Measurements from ENCODE around the gene FTO. TPM values are rescaled to one million over a fixed set of nuclear protein-coding genes. Genes with fewer than 3 reads are reported as not detected.

FTO gene
- total RNA-seq, 4 donors from 2014 or later = 98.1 to 127 (median 109) TPM

DNA sequence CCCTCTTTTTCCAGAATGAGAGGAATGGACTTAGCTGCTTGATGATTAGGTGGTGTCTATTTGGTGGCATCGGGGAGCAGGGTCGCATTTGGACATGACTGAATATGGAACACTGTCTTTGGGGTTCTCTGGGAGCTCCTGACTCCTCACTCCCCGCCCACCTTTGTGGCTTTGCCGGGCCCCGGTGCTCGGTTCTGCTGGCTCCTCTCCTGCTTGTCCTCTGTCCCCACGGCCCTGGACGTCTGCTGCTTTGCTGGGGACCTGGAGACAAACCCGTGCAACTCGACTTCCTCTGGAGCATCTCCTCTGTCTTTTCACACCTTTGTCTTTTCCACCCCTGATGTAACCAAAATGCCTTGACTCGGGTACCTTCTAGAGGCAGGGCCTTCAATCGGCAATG is 446.9 kb downstream of the FTO start:
- Histone ChIP-seq H3K4me3 (no peak overlapping the region), H3K9me3 (peaks cover 0 to 3% (median 0%) of the 10 kb centered on the region in 4 donors), H3K27me3 (no peaks in the 10 kb centered on the region), H3K27ac (no peak overlapping the region), H3K36me3 (no peaks in the 10 kb centered on the region), H3K4me1 (no peaks in the 10 kb centered on the region)
- no peak for DNase-seq (ENCODE audit: low spot score in 2 of 2)
- 79 to 80% methylated on average over 12 of the region's 12 CpGs for WGBS, 2 donors
- TF ChIP-seq, protein P1, sequence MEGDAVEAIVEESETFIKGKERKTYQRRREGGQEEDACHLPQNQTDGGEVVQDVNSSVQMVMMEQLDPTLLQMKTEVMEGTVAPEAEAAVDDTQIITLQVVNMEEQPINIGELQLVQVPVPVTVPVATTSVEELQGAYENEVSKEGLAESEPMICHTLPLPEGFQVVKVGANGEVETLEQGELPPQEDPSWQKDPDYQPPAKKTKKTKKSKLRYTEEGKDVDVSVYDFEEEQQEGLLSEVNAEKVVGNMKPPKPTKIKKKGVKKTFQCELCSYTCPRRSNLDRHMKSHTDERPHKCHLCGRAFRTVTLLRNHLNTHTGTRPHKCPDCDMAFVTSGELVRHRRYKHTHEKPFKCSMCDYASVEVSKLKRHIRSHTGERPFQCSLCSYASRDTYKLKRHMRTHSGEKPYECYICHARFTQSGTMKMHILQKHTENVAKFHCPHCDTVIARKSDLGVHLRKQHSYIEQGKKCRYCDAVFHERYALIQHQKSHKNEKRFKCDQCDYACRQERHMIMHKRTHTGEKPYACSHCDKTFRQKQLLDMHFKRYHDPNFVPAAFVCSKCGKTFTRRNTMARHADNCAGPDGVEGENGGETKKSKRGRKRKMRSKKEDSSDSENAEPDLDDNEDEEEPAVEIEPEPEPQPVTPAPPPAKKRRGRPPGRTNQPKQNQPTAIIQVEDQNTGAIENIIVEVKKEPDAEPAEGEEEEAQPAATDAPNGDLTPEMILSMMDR (IDR thresholded peaks at IDR 0.05) = no peak
- TF ChIP-seq POLR2A (IDR thresholded peaks at IDR 0.05) (no peak), EP300 (IDR thresholded peaks at IDR 0.05) (no peak)

DNA sequence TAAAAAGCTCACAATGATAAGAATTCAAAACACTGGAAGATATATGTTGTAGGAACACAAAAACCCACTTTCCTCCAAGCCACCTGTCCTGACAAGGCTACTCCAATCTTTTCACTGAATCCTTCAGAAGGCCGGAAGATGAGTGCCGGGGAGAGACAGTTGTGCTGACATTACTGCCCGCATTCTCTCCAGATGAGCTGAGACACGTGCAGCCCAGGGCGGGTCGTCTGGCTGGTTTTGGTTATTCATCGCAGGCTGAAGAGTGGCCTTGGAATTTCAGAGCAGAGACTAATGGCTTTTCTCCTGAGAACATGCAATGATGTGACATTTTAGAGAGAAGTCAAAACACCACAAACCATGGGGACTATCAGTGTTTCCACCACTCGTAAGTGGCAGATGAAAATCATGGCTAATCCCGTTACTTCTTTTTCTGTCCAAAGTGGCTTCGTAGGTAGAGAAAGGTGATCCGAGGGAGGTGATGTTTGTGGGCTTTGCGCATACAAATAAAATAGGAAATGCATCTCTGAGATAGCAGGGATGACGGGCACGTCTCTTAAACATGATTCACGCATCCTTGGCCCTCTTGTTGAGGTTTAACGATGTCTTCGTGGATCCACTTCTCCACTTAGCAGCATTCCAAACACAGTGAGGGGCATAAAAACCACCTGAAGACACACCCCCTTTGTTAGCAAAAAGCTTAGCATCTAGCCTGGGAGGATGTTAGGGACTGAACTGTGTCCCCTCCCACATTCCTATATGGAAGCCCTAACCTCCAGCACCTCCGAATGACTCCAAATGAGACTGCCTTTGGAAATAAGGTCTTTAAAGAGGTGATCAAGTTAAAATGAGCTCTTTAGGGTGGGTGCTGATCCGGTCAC is 448.6 kb downstream of the FTO start:
- no peak overlapping the region for H3K27ac ChIP-seq
- no peaks in the 10 kb centered on the region for H3K4me1 ChIP-seq
- no peak overlapping the region for H3K4me3 ChIP-seq
- H3K27me3 ChIP-seq = no peaks in the 10 kb centered on the region
- WGBS, 2 donors = 80 to 87% methylated on average over 19 of the region's 19 CpGs
- no peaks in the 10 kb centered on the region for H3K36me3 ChIP-seq
- peaks cover 0 to 17% (median 0%) of the 10 kb centered on the region in 4 donors for H3K9me3 ChIP-seq
- no peak for DNase-seq (ENCODE audit: low spot score in 2 of 2)
- TF ChIP-seq, protein P1 (IDR thresholded peaks at IDR 0.05) = no peak
- TF ChIP-seq EP300 (IDR thresholded peaks at IDR 0.05) = no peak
- TF ChIP-seq POLR2A (IDR thresholded peaks at IDR 0.05) = no peak

DNA sequence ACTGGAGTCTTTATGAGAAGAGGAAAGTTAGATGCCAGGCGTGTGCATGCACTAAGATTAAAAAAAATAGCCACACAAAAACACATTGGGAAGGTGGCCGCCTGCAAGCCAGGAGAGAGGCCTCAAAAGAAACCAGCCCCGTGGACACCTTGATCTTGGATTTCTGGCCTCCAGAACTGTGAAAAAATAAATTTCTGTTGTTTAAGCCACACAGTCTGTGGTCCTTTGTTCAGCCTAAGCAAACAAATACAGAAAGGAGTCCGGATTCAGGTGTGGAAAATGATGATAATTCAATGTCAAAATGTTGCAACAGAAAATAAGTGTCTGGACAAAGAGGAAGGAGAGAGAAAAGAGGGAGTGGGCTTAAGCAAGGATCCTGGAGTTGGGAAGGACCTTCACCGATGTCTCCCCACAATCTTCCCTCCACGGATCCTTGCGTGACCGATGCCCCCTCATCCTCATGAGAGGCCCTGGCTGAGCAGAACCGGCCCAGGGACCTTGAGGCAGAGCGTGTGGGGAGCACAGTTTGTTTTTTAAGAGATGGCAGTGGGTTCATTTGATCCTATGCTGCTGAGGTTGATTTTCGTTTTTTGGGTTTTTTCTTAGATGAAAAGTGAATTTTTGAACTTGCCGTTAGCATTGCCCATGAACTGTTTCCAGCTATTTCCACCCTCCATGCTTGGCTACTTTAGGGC is 449.4 kb downstream of the FTO start:
- TF ChIP-seq, protein P1 (IDR thresholded peaks at IDR 0.05) = no peak
- no peak for TF ChIP-seq POLR2A (IDR thresholded peaks at IDR 0.05)
- TF ChIP-seq EP300 (IDR thresholded peaks at IDR 0.05) = no peak
- peaks cover 0 to 17% (median 0%) of the 10 kb centered on the region in 4 donors for H3K9me3 ChIP-seq
- DNase-seq (ENCODE audit: low spot score in 2 of 2) = no peak
- WGBS, 2 donors = 90 to 91% methylated on average over 12 of the region's 12 CpGs
- H3K27ac ChIP-seq = no peak overlapping the region
- no peak overlapping the region for H3K4me3 ChIP-seq
- H3K4me1 ChIP-seq = no peaks in the 10 kb centered on the region
- no peaks in the 10 kb centered on the region for H3K27me3 ChIP-seq
- H3K36me3 ChIP-seq = no peaks in the 10 kb centered on the region

DNA sequence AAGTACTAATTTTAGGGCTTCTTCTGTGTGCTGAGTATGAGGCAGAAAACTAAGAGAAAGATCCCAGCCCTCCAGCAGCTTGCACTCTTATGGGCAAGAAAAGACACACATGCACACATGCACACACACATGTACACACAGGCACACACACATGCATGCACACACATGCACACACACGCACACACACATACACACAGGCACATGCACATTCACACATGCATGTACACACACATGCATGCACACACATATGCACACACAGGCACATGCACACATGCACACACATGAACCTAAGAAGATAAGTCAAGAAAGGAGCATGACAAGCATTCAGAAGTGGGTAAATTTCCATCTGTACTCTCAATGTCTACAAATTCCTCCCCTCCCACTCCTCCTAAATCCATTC is 452.4 kb downstream of the FTO start:
- WGBS, 2 donors = 75 to 90% methylated on average over 1 of the region's 1 CpG
- no peak overlapping the region for H3K4me3 ChIP-seq
- no peaks in the 10 kb centered on the region for H3K27me3 ChIP-seq
- no peak for DNase-seq (ENCODE audit: low spot score in 2 of 2)
- H3K4me1 ChIP-seq = no peaks in the 10 kb centered on the region
- TF ChIP-seq EP300 (IDR thresholded peaks at IDR 0.05) (no peak), POLR2A (IDR thresholded peaks at IDR 0.05) (no peak)
- TF ChIP-seq, protein P1 (IDR thresholded peaks at IDR 0.05) = no peak
- no peaks in the 10 kb centered on the region for H3K36me3 ChIP-seq
- H3K9me3 ChIP-seq = peaks cover 0 to 21% (median 0%) of the 10 kb centered on the region in 4 donors
- no peak overlapping the region for H3K27ac ChIP-seq

DNA sequence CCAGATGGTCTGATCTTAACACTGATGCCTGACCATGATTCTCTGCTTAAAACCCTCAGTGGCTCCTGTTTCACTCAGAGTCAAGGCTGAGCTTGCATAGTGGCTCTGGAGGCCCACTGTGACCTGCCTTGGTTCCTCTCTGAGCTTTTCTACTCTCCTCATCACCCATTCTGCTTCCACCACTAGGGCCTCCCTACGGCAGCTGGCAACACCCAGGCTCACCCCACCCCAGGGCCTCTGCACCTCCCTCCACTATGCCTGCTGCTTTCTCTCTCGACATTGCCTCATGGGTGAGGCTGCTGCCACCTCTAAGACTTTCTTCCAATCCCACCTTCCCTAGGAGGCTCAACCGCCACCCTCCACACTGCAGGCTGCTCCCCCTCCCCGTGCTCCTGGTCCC is 455.0 kb downstream of the FTO start:
- Histone ChIP-seq H3K36me3 (no peaks in the 10 kb centered on the region), H3K27me3 (no peaks in the 10 kb centered on the region), H3K9me3 (peaks cover 0 to 21% (median 0%) of the 10 kb centered on the region in 4 donors), H3K4me1 (no peaks in the 10 kb centered on the region), H3K4me3 (no peak overlapping the region), H3K27ac (no peak overlapping the region)
- no peak for TF ChIP-seq POLR2A (IDR thresholded peaks at IDR 0.05)
- no peak for TF ChIP-seq EP300 (IDR thresholded peaks at IDR 0.05)
- TF ChIP-seq, protein P1 (IDR thresholded peaks at IDR 0.05) = no peak
- WGBS, 2 donors = 87 to 89% methylated on average over 4 of the region's 4 CpGs
- DNase-seq (ENCODE audit: low spot score in 2 of 2) = no peak

All from tibial nerve (tissue), 4 donors.